ENCODE results near the gene TPH2.

The TPH2 gene

DNA sequence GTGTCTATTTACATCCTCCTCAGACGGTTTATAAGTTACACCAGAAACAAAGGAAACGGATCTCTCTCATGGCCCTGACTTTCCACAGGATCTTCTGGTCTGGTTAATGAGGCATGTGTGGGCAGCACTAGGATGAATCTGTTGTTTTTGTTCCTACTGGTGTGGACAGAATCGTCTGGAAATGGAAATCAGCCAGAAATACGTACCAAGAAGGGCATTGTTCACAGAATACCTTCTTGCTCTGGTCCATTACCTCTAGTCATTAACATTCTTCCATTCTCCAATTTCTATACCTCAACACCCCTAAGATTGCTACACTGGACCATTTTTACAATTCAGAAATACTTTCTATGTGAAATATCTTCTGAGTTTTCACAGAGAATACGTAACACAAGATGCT is 86.0 kb downstream of the TPH2 start:
- Histone ChIP-seq H3K27ac (no peak overlapping the region), H3K9me3 (ENCODE audit: severe bottlenecking) (no peaks in the 10 kb centered on the region), H3K36me3 (no peaks in the 10 kb centered on the region), H3K27me3 (ENCODE audit: insufficient read depth, low read depth, severe bottlenecking) (no peaks in the 10 kb centered on the region), H3K4me3 (ENCODE audit: low read depth, low read length) (no peak overlapping the region)
- no peak for DNase-seq
- TF ChIP-seq, protein P1, sequence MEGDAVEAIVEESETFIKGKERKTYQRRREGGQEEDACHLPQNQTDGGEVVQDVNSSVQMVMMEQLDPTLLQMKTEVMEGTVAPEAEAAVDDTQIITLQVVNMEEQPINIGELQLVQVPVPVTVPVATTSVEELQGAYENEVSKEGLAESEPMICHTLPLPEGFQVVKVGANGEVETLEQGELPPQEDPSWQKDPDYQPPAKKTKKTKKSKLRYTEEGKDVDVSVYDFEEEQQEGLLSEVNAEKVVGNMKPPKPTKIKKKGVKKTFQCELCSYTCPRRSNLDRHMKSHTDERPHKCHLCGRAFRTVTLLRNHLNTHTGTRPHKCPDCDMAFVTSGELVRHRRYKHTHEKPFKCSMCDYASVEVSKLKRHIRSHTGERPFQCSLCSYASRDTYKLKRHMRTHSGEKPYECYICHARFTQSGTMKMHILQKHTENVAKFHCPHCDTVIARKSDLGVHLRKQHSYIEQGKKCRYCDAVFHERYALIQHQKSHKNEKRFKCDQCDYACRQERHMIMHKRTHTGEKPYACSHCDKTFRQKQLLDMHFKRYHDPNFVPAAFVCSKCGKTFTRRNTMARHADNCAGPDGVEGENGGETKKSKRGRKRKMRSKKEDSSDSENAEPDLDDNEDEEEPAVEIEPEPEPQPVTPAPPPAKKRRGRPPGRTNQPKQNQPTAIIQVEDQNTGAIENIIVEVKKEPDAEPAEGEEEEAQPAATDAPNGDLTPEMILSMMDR (IDR thresholded peaks at IDR 0.05; ENCODE audit: low read depth, low read length) = no peak

DNA sequence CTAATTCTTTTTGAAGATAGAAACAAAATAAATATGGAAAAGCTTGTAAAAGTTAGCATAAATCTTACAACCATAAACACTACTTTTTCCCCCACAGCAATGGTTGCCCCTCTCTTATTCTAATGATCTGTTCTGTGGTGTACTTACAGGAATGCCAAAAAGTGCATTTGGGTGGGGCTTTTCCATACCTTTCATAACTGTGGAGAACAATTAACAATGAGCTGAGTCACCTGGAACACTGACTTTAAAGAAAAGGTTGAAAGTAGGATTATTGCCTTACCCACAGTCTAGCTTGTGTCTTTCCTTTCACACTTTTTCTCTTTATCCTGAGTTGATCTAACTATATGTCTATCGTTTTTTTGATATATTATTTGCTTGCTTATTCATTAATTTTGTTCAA is 86.9 kb downstream of the TPH2 start:
- Histone ChIP-seq H3K4me3 (ENCODE audit: low read depth, low read length) (no peak overlapping the region), H3K27ac (no peak overlapping the region), H3K27me3 (ENCODE audit: insufficient read depth, low read depth, severe bottlenecking) (no peaks in the 10 kb centered on the region), H3K36me3 (no peaks in the 10 kb centered on the region), H3K9me3 (ENCODE audit: severe bottlenecking) (no peaks in the 10 kb centered on the region)
- TF ChIP-seq, protein P1 (IDR thresholded peaks at IDR 0.05; ENCODE audit: low read depth, low read length) = no peak
- DNase-seq = no peak

DNA sequence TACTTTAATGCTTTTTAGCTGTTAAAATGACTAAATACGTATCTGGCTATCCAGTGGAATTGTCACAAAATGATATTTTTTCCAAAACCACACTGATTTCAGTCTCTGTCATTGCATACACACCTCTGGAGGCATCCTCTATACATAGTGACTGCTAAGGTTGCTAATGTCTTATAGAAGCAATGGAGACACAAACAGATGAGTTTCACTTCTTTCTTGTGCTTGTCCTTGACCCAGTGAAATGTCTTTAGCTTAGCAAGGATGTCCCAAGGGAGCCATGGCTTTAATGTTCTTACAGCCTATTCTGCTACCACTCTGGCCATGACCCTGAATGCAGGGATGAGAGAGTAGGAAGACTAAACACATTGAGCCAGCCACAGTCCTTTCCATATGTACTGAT is 90.3 kb downstream of the TPH2 start:
- Histone ChIP-seq H3K27ac (no peak overlapping the region), H3K27me3 (ENCODE audit: insufficient read depth, low read depth, severe bottlenecking) (no peaks in the 10 kb centered on the region), H3K9me3 (ENCODE audit: severe bottlenecking) (no peaks in the 10 kb centered on the region), H3K36me3 (no peaks in the 10 kb centered on the region), H3K4me3 (ENCODE audit: low read depth, low read length) (no peak overlapping the region)
- DNase-seq = no peak
- TF ChIP-seq, protein P1 (IDR thresholded peaks at IDR 0.05; ENCODE audit: low read depth, low read length) = no peak

DNA sequence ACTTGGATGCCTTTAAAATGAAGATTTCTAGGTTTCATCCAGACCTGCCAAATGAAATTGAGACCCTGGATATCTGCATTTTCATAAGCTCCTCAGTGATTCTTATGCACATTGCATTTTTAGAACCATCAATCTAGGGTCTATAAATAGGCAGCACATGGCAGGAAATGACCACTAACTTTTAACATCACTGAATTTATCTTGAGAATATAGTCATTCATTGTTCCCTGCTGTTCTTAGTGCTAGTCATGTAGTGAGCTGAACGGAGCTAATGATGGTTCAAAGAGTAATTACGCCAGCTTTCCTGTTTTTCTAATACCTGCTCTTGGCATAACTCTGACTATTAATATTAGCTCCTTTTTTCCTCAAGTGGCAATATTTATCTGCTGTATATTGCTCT is 91.6 kb downstream of the TPH2 start:
- Histone ChIP-seq H3K27ac (no peak overlapping the region), H3K9me3 (ENCODE audit: severe bottlenecking) (no peaks in the 10 kb centered on the region), H3K4me3 (ENCODE audit: low read depth, low read length) (no peak overlapping the region), H3K36me3 (no peaks in the 10 kb centered on the region), H3K27me3 (ENCODE audit: insufficient read depth, low read depth, severe bottlenecking) (no peaks in the 10 kb centered on the region)
- no peak for DNase-seq
- TF ChIP-seq, protein P1 (IDR thresholded peaks at IDR 0.05; ENCODE audit: low read depth, low read length) = no peak

DNA sequence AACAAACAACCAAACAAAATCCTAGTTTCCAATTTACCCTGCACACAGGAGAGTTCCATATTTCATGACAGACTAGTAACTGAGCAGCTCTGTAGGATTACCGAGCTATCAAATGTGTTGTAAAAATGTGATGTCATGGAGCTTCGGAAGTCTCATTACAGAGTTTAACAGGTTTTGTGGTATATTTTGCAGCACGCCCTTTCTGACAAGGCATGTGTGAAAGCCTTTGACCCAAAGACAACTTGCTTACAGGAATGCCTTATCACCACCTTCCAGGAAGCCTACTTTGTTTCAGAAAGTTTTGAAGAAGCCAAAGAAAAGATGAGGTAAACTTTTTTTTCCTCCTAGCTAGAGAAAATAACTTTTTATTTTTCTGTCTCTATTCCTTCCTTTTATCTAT is 92.4 kb downstream of the TPH2 start:
- H3K9me3 ChIP-seq (ENCODE audit: severe bottlenecking) = no peaks in the 10 kb centered on the region
- H3K27me3 ChIP-seq (ENCODE audit: insufficient read depth, low read depth, severe bottlenecking) = no peaks in the 10 kb centered on the region
- DNase-seq = no peak
- no peak overlapping the region for H3K27ac ChIP-seq
- no peaks in the 10 kb centered on the region for H3K36me3 ChIP-seq
- TF ChIP-seq, protein P1 (IDR thresholded peaks at IDR 0.05; ENCODE audit: low read depth, low read length) = no peak
- no peak overlapping the region for H3K4me3 ChIP-seq (ENCODE audit: low read depth, low read length)

DNA sequence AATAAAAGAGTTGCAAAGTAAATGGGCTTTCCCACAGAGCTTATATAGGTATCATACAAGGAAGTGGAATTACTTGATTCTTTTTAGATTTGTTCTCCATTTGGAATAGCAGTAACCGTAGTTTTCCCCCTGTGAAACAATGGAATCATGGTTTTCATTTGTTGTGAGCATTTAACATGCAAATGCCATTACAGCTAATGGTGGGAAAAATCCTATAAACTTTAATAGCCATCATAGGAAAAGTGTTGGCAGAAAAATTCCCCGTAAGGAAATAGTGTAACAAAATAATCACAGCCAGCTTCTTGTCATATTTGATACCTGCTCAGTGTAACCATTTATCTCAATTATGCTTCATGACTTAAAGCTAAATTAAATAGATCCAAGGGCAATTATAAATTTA is 95.3 kb downstream of the TPH2 start:
- DNase-seq = no peak
- Histone ChIP-seq H3K27ac (no peak overlapping the region), H3K27me3 (ENCODE audit: insufficient read depth, low read depth, severe bottlenecking) (no peaks in the 10 kb centered on the region), H3K4me3 (ENCODE audit: low read depth, low read length) (no peak overlapping the region), H3K36me3 (no peaks in the 10 kb centered on the region), H3K9me3 (ENCODE audit: severe bottlenecking) (no peaks in the 10 kb centered on the region)
- TF ChIP-seq, protein P1 (IDR thresholded peaks at IDR 0.05; ENCODE audit: low read depth, low read length) = no peak

Data from WERI-Rb-1 (cell line).